ENCODE measurements around the gene CIAO3. TPM values are rescaled to one million over a fixed set of nuclear protein-coding genes. Genes with fewer than 3 reads are reported as not detected.

The CIAO3 gene
- total RNA-seq, 1 experiment from 2014 or later: 50.9 TPM

GRCh38 chr16:714558-715476 lies 26.0 kb downstream of the CIAO3 start, which contains the start of gene METRN (continued):
- no peak for TF ChIP-seq ZNF532 (CRISPR knock-in tag; IDR thresholded peaks at IDR 0.05; ENCODE audit: borderline replicate concordance)

- TF ChIP-seq ERG (CRISPR knock-in tag; IDR thresholded peaks at IDR 0.05) (no peak), ZNF425 (CRISPR knock-in tag; conservative IDR thresholded peaks at IDR 0.05) (no peak), CBFB (CRISPR knock-in tag; IDR thresholded peaks at IDR 0.05; ENCODE audit: low read depth) (no peak), JUN (CRISPR knock-in tag; IDR thresholded peaks at IDR 0.05) (no peak), ZNF232 (CRISPR knock-in tag; IDR thresholded peaks at IDR 0.05) (no peak), CTCF (IDR thresholded peaks at IDR 0.05) (no peak), PRRX2 (CRISPR knock-in tag; IDR thresholded peaks at IDR 0.05) (no peak), TP53 (CRISPR knock-in tag; IDR thresholded peaks at IDR 0.05) (no peak), USF1 (CRISPR knock-in tag; IDR thresholded peaks at IDR 0.05) (no peak), MXD4 (CRISPR knock-in tag; IDR thresholded peaks at IDR 0.05; ENCODE audit: borderline replicate concordance) (no peak)
- ATAC-seq (no peak), DNase-seq (ENCODE audit: low spot score) (no peak)
- ChIA-PET POLR2A (interaction anchor here (0.6 kb wide), 1 partner anchor 1540 kb away, joined by 3 read pairs; no protein-coding TSS in a partner anchor), CTCF (interaction anchor here (0.8 to 8.8 kb wide), 5 partner anchors 13 to 359 kb away, joined by 3 to 90 read pairs (median 22); partner anchors contain the start of genes CCDC78, CHTF18, HAGHL and RPUSD1)
- peaks cover 9% of the 10 kb centered on the region for H3K4me1 Mint-ChIP-seq
- H3K9me3 Mint-ChIP-seq: no peaks in the 10 kb centered on the region
- no peak overlapping the region for H3K27ac Mint-ChIP-seq
- peaks cover 43% of the 10 kb centered on the region for H3K27me3 Mint-ChIP-seq (ENCODE audit: low read depth)
- H3K36me3 Mint-ChIP-seq: no peaks in the 10 kb centered on the region
- H3K4me3 Mint-ChIP-seq: no peak overlapping the region
Observed at GRCh38 chr16:714079-714478, 26.7 kb downstream of the CIAO3 start.
